ENCODE data around the gene NUP107.

Gene NUP107

GRCh38 chr12:68793975-68794652 lies 107.3 kb downstream of the NUP107 start:
- TF ChIP-seq, protein P1, sequence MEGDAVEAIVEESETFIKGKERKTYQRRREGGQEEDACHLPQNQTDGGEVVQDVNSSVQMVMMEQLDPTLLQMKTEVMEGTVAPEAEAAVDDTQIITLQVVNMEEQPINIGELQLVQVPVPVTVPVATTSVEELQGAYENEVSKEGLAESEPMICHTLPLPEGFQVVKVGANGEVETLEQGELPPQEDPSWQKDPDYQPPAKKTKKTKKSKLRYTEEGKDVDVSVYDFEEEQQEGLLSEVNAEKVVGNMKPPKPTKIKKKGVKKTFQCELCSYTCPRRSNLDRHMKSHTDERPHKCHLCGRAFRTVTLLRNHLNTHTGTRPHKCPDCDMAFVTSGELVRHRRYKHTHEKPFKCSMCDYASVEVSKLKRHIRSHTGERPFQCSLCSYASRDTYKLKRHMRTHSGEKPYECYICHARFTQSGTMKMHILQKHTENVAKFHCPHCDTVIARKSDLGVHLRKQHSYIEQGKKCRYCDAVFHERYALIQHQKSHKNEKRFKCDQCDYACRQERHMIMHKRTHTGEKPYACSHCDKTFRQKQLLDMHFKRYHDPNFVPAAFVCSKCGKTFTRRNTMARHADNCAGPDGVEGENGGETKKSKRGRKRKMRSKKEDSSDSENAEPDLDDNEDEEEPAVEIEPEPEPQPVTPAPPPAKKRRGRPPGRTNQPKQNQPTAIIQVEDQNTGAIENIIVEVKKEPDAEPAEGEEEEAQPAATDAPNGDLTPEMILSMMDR (IDR thresholded peaks at IDR 0.05; ENCODE audit: insufficient read depth, low read depth, low read length, missing control alignments) = no peak
- DNase-seq (ENCODE audit: low read depth) = no peak
- H3K4me3 ChIP-seq (ENCODE audit: low read depth, low read length) = no peak overlapping the region

GRCh38 chr12:68794653-68795251 lies 108.0 kb downstream of the NUP107 start:
- TF ChIP-seq, protein P1 (IDR thresholded peaks at IDR 0.05; ENCODE audit: insufficient read depth, low read depth, low read length, missing control alignments) = no peak
- H3K4me3 ChIP-seq (ENCODE audit: low read depth, low read length) = no peak overlapping the region
- no peak for DNase-seq (ENCODE audit: low read depth)

Measured in GM12865 (cell line).